CD4-positive, alpha-beta T cell treated with Interleukin-15 for 1 hour (primary cell): ENCODE data around the gene EXOC6B.

Experiments used
- DNase-seq: peaks from one replicate; pipeline ENCODE4 v3.0.0-alpha.2; 2020

The EXOC6B gene

GRCh38 chr2:72338076-72338475 lies 487.8 kb downstream of the EXOC6B start:
- no peak for DNase-seq

GRCh38 chr2:72332720-72333119 lies 493.1 kb downstream of the EXOC6B start:
- DNase-seq = no peak

GRCh38 chr2:72330652-72331051 lies 495.2 kb downstream of the EXOC6B start:
- DNase-seq = no peak

GRCh38 chr2:72326759-72327158 lies 499.1 kb downstream of the EXOC6B start:
- DNase-seq = no peak

- DNase-seq = no peak
Observed at GRCh38 chr2:72325592-72326422, 500.0 kb downstream of the EXOC6B start.

- no peak for DNase-seq
Observed at GRCh38 chr2:72316774-72317173, 509.1 kb downstream of the EXOC6B start.

- no peak for DNase-seq
Observed at GRCh38 chr2:72300147-72300684, 525.6 kb downstream of the EXOC6B start.

GRCh38 chr2:72293620-72294019 lies 532.2 kb downstream of the EXOC6B start:
- DNase-seq = no peak

GRCh38 chr2:72292433-72292832 lies 533.4 kb downstream of the EXOC6B start:
- DNase-seq = no peak

GRCh38 chr2:72291059-72291458 lies 534.8 kb downstream of the EXOC6B start:
- no peak for DNase-seq

GRCh38 chr2:72289736-72290135 lies 536.1 kb downstream of the EXOC6B start:
- no peak for DNase-seq

GRCh38 chr2:72289283-72289682 lies 536.5 kb downstream of the EXOC6B start:
- no peak for DNase-seq

GRCh38 chr2:72278046-72278445 lies 547.8 kb downstream of the EXOC6B start:
- DNase-seq = no peak

- no peak for DNase-seq
Observed at GRCh38 chr2:72276876-72277275, 549.0 kb downstream of the EXOC6B start.

GRCh38 chr2:72276356-72276755 lies 549.5 kb downstream of the EXOC6B start:
- DNase-seq = no peak

GRCh38 chr2:72275084-72275483 lies 550.7 kb downstream of the EXOC6B start:
- DNase-seq = no peak

GRCh38 chr2:72274380-72274797 lies 551.4 kb downstream of the EXOC6B start:
- no peak for DNase-seq

GRCh38 chr2:72273384-72273783 lies 552.4 kb downstream of the EXOC6B start:
- no peak for DNase-seq

GRCh38 chr2:72271766-72272641 lies 553.8 kb downstream of the EXOC6B start:
- no peak for DNase-seq

- DNase-seq = no peak
Observed at GRCh38 chr2:72271276-72271614, 554.6 kb downstream of the EXOC6B start.

- no peak for DNase-seq
Observed at GRCh38 chr2:72270556-72271275, 555.1 kb downstream of the EXOC6B start.

GRCh38 chr2:72263776-72264060 lies 562.1 kb downstream of the EXOC6B start:
- no peak for DNase-seq

- DNase-seq = no peak
Observed at GRCh38 chr2:72263043-72263775, 562.6 kb downstream of the EXOC6B start.
